Measurements from ENCODE around the gene STMND1. TPM values are rescaled to one million over a fixed set of nuclear protein-coding genes. Genes with fewer than 3 reads are reported as not detected.

STMND1 gene
- total RNA-seq, 1 experiment from 2014 or later = not detected

DNA sequence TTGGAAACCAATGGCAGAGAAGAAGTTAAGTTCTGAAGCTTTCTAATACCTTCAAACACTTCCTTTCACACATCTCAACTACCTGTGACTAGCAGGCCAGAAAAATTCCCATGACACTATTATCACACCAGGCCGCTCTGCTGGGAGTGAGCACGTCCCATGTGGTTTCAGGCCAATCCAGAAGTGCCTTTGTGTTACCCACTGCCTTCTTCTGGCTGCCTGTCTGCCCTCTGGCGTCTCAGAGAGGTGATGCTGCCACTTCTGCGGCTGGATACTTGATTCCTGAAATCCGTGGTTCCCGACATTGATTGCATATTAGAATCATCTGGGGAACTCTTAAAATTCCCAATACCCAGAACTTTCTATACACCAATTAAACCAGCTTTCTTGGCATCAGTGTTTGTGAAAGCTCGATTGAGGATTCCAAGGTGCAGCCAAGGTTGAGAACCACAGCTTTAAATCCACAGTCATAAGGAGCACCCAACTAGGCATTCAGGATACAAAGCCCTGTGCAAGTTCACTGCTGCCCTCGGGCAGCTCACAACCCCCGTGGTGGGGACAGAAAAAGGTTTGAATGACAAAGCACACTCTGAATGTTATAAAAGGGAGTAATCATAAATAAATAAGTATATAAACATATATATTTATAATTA is 65.6 kb downstream of the STMND1 start (continued):
- TF ChIP-seq ZNF138 (CRISPR knock-in tag; conservative IDR thresholded peaks at IDR 0.05) (no peak), NFE2L1 (CRISPR knock-in tag; IDR thresholded peaks at IDR 0.05) (no peak)
- TF ChIP-seq, protein P1, sequence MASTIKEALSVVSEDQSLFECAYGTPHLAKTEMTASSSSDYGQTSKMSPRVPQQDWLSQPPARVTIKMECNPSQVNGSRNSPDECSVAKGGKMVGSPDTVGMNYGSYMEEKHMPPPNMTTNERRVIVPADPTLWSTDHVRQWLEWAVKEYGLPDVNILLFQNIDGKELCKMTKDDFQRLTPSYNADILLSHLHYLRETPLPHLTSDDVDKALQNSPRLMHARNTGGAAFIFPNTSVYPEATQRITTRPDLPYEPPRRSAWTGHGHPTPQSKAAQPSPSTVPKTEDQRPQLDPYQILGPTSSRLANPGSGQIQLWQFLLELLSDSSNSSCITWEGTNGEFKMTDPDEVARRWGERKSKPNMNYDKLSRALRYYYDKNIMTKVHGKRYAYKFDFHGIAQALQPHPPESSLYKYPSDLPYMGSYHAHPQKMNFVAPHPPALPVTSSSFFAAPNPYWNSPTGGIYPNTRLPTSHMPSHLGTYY (CRISPR knock-in tag; IDR thresholded peaks at IDR 0.05) = no peak
- TF ChIP-seq, protein P2, sequence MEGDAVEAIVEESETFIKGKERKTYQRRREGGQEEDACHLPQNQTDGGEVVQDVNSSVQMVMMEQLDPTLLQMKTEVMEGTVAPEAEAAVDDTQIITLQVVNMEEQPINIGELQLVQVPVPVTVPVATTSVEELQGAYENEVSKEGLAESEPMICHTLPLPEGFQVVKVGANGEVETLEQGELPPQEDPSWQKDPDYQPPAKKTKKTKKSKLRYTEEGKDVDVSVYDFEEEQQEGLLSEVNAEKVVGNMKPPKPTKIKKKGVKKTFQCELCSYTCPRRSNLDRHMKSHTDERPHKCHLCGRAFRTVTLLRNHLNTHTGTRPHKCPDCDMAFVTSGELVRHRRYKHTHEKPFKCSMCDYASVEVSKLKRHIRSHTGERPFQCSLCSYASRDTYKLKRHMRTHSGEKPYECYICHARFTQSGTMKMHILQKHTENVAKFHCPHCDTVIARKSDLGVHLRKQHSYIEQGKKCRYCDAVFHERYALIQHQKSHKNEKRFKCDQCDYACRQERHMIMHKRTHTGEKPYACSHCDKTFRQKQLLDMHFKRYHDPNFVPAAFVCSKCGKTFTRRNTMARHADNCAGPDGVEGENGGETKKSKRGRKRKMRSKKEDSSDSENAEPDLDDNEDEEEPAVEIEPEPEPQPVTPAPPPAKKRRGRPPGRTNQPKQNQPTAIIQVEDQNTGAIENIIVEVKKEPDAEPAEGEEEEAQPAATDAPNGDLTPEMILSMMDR (IDR thresholded peaks at IDR 0.05) = peak; percentile 33; the same call in 1 of the 2 replicates
- TF ChIP-seq, protein P3, sequence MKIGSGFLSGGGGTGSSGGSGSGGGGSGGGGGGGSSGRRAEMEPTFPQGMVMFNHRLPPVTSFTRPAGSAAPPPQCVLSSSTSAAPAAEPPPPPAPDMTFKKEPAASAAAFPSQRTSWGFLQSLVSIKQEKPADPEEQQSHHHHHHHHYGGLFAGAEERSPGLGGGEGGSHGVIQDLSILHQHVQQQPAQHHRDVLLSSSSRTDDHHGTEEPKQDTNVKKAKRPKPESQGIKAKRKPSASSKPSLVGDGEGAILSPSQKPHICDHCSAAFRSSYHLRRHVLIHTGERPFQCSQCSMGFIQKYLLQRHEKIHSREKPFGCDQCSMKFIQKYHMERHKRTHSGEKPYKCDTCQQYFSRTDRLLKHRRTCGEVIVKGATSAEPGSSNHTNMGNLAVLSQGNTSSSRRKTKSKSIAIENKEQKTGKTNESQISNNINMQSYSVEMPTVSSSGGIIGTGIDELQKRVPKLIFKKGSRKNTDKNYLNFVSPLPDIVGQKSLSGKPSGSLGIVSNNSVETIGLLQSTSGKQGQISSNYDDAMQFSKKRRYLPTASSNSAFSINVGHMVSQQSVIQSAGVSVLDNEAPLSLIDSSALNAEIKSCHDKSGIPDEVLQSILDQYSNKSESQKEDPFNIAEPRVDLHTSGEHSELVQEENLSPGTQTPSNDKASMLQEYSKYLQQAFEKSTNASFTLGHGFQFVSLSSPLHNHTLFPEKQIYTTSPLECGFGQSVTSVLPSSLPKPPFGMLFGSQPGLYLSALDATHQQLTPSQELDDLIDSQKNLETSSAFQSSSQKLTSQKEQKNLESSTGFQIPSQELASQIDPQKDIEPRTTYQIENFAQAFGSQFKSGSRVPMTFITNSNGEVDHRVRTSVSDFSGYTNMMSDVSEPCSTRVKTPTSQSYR (CRISPR knock-in tag; IDR thresholded peaks at IDR 0.05) = no peak
- TF ChIP-seq, protein P4, sequence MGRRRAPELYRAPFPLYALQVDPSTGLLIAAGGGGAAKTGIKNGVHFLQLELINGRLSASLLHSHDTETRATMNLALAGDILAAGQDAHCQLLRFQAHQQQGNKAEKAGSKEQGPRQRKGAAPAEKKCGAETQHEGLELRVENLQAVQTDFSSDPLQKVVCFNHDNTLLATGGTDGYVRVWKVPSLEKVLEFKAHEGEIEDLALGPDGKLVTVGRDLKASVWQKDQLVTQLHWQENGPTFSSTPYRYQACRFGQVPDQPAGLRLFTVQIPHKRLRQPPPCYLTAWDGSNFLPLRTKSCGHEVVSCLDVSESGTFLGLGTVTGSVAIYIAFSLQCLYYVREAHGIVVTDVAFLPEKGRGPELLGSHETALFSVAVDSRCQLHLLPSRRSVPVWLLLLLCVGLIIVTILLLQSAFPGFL (CRISPR knock-in tag; IDR thresholded peaks at IDR 0.05; ENCODE audit: borderline replicate concordance) = no peak
- TF ChIP-seq, protein P5, sequence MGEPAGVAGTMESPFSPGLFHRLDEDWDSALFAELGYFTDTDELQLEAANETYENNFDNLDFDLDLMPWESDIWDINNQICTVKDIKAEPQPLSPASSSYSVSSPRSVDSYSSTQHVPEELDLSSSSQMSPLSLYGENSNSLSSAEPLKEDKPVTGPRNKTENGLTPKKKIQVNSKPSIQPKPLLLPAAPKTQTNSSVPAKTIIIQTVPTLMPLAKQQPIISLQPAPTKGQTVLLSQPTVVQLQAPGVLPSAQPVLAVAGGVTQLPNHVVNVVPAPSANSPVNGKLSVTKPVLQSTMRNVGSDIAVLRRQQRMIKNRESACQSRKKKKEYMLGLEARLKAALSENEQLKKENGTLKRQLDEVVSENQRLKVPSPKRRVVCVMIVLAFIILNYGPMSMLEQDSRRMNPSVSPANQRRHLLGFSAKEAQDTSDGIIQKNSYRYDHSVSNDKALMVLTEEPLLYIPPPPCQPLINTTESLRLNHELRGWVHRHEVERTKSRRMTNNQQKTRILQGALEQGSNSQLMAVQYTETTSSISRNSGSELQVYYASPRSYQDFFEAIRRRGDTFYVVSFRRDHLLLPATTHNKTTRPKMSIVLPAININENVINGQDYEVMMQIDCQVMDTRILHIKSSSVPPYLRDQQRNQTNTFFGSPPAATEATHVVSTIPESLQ (CRISPR knock-in tag; IDR thresholded peaks at IDR 0.05) = no peak
- TF ChIP-seq, protein P6, sequence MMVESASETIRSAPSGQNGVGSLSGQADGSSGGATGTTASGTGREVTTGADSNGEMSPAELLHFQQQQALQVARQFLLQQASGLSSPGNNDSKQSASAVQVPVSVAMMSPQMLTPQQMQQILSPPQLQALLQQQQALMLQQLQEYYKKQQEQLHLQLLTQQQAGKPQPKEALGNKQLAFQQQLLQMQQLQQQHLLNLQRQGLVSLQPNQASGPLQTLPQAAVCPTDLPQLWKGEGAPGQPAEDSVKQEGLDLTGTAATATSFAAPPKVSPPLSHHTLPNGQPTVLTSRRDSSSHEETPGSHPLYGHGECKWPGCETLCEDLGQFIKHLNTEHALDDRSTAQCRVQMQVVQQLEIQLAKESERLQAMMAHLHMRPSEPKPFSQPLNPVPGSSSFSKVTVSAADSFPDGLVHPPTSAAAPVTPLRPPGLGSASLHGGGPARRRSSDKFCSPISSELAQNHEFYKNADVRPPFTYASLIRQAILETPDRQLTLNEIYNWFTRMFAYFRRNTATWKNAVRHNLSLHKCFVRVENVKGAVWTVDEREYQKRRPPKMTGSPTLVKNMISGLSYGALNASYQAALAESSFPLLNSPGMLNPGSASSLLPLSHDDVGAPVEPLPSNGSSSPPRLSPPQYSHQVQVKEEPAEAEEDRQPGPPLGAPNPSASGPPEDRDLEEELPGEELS (CRISPR knock-in tag; IDR thresholded peaks at IDR 0.05) = no peak

DNA sequence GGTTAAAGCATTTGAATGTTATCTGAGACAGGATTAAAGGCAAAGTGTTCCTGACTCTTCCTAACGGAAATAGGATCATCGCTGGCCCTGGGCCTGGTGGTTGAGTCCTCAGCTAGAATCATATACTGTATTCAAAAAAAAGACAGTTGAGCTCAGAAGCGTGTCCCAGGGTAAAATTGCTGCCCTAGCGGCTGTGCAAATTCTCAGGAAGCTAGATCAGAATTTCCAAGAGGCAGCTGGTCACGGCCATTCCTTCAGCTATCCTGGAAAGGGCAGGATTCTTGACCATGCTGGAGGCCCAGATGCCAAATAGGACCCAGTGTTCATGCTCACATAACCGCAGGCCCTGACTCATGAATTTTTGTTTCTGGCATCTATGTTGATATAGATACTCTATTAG is 67.4 kb downstream of the STMND1 start:
- Mint-ChIP-seq H3K27me3 (ENCODE audit: low read depth) (no peaks in the 10 kb centered on the region), H3K27ac (no peak overlapping the region), H3K4me3 (no peak overlapping the region), H3K36me3 (no peaks in the 10 kb centered on the region), H3K9me3 (no peaks in the 10 kb centered on the region), H3K4me1 (peaks cover 11% of the 10 kb centered on the region)
- no peak for ATAC-seq
- POLR2A ChIA-PET = interaction anchor here (0.7 kb wide), 1 partner anchor 1264 kb away, joined by 3 read pairs; no protein-coding TSS in a partner anchor
- no peak for DNase-seq (ENCODE audit: low spot score)
- CTCF ChIA-PET = interaction anchor here (0.6 to 1.5 kb wide), 3 partner anchors 31 to 745 kb away, joined by 3 to 5 read pairs (median 3); no protein-coding TSS in a partner anchor
- TF ChIP-seq GRHL2 (CRISPR knock-in tag; IDR thresholded peaks at IDR 0.05; ENCODE audit: insufficient replicate concordance, severe bottlenecking) (no peak), CBFB (CRISPR knock-in tag; IDR thresholded peaks at IDR 0.05; ENCODE audit: low read depth) (no peak), FOXP1 (CRISPR knock-in tag; IDR thresholded peaks at IDR 0.05; ENCODE audit: borderline replicate concordance) (no peak)
- TF ChIP-seq, protein P7, sequence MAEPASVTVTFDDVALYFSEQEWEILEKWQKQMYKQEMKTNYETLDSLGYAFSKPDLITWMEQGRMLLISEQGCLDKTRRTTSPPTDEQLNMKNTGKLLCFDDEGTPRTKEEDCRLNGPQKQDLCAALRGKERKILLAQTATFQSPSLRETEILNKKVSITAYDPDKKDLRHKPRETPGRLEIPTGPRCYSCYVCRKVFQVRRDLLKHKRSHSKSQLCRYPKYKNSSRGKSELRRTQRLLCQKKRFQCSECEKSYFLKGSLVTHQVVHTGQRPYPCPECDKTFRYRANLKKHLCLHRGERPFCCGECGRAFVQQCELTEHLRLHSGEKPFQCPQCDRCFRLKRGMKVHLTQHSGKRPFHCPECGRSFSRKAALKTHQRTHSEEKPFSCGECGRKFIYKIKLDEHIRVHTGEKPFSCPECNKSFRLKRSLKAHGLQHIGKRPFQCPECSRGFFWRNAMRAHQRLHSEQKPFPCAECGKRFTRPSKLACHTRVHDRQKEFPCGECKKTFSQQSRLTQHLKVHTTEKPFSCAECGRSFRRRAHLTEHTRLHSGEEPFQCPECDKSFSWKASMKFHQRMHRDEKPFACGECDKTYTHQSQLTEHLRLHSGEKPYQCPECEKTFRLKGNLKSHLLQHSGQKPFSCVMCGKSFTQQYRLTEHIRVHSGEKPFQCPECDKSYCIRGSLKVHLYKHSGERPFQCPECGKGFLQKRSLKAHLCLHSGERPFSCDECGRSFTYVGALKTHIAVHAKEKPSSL (CRISPR knock-in tag; conservative IDR thresholded peaks at IDR 0.05) = no peak
- TF ChIP-seq, protein P8, sequence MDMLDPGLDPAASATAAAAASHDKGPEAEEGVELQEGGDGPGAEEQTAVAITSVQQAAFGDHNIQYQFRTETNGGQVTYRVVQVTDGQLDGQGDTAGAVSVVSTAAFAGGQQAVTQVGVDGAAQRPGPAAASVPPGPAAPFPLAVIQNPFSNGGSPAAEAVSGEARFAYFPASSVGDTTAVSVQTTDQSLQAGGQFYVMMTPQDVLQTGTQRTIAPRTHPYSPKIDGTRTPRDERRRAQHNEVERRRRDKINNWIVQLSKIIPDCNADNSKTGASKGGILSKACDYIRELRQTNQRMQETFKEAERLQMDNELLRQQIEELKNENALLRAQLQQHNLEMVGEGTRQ (CRISPR knock-in tag; IDR thresholded peaks at IDR 0.05) = no peak
- TF ChIP-seq, protein P9, sequence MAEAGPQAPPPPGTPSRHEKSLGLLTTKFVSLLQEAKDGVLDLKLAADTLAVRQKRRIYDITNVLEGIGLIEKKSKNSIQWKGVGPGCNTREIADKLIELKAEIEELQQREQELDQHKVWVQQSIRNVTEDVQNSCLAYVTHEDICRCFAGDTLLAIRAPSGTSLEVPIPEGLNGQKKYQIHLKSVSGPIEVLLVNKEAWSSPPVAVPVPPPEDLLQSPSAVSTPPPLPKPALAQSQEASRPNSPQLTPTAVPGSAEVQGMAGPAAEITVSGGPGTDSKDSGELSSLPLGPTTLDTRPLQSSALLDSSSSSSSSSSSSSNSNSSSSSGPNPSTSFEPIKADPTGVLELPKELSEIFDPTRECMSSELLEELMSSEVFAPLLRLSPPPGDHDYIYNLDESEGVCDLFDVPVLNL (CRISPR knock-in tag; IDR thresholded peaks at IDR 0.05; ENCODE audit: borderline replicate concordance, low read depth) = no peak
- TF ChIP-seq, protein P3 (CRISPR knock-in tag; IDR thresholded peaks at IDR 0.05) = no peak
